Measurements from ENCODE around the gene UNC13A.

The UNC13A gene

GRCh38 chr19:17627921-17628320 lies 60.2 kb downstream of the UNC13A start:
- Histone ChIP-seq H3K36me3 (replicated peaks) (no peaks in the 10 kb centered on the region), H3K4me3 (ENCODE audit: low read depth, low read length) (no peak overlapping the region), H3K27me3 (replicated peaks) (no peaks in the 10 kb centered on the region), H3K27ac (no peak overlapping the region)
- TF ChIP-seq CTCF (IDR thresholded peaks at IDR 0.05; ENCODE audit: low read depth, low read length, missing control alignments), result no peak
- no peak for DNase-seq
- in situ Hi-C loops (cut with HindIII; ENCODE audit: low pct_ligation_motif_present, low sequenced_read_pairs), result no loop called here

- TF ChIP-seq CTCF (IDR thresholded peaks at IDR 0.05; ENCODE audit: low read depth, low read length, missing control alignments), result no peak
- in situ Hi-C loops (cut with HindIII; ENCODE audit: low pct_ligation_motif_present, low sequenced_read_pairs), result no loop called here
- H3K27me3 ChIP-seq (replicated peaks), result no peaks in the 10 kb centered on the region
- no peaks in the 10 kb centered on the region for H3K36me3 ChIP-seq (replicated peaks)
- no peak for DNase-seq
- H3K4me3 ChIP-seq (ENCODE audit: low read depth, low read length), result no peak overlapping the region
- H3K27ac ChIP-seq, result no peak overlapping the region
Observed at GRCh38 chr19:17627161-17627560, 61.0 kb downstream of the UNC13A start.

GRCh38 chr19:17626456-17627015 lies 61.6 kb downstream of the UNC13A start:
- Histone ChIP-seq H3K27ac (no peak overlapping the region), H3K4me3 (ENCODE audit: low read depth, low read length) (no peak overlapping the region), H3K36me3 (replicated peaks) (no peaks in the 10 kb centered on the region), H3K27me3 (replicated peaks) (no peaks in the 10 kb centered on the region)
- no peak for DNase-seq
- in situ Hi-C loops (cut with HindIII; ENCODE audit: low pct_ligation_motif_present, low sequenced_read_pairs), result no loop called here
- no peak for TF ChIP-seq CTCF (IDR thresholded peaks at IDR 0.05; ENCODE audit: low read depth, low read length, missing control alignments)

GRCh38 chr19:17625980-17626379 lies 62.2 kb downstream of the UNC13A start:
- H3K27me3 ChIP-seq (replicated peaks), result no peaks in the 10 kb centered on the region
- H3K36me3 ChIP-seq (replicated peaks), result no peaks in the 10 kb centered on the region
- in situ Hi-C loops (cut with HindIII; ENCODE audit: low pct_ligation_motif_present, low sequenced_read_pairs), result no loop called here
- no peak for TF ChIP-seq CTCF (IDR thresholded peaks at IDR 0.05; ENCODE audit: low read depth, low read length, missing control alignments)
- no peak overlapping the region for H3K27ac ChIP-seq
- no peak overlapping the region for H3K4me3 ChIP-seq (ENCODE audit: low read depth, low read length)
- DNase-seq, result no peak

GRCh38 chr19:17625043-17625442 lies 63.1 kb downstream of the UNC13A start:
- no peaks in the 10 kb centered on the region for H3K36me3 ChIP-seq (replicated peaks)
- in situ Hi-C loops (cut with HindIII; ENCODE audit: low pct_ligation_motif_present, low sequenced_read_pairs), result no loop called here
- no peaks in the 10 kb centered on the region for H3K27me3 ChIP-seq (replicated peaks)
- no peak for DNase-seq
- H3K27ac ChIP-seq, result no peak overlapping the region
- TF ChIP-seq CTCF (IDR thresholded peaks at IDR 0.05; ENCODE audit: low read depth, low read length, missing control alignments), result no peak
- no peak overlapping the region for H3K4me3 ChIP-seq (ENCODE audit: low read depth, low read length)

- Histone ChIP-seq H3K4me3 (ENCODE audit: low read depth, low read length) (no peak overlapping the region), H3K36me3 (replicated peaks) (no peaks in the 10 kb centered on the region), H3K27ac (no peak overlapping the region), H3K27me3 (replicated peaks) (no peaks in the 10 kb centered on the region)
- no peak for TF ChIP-seq CTCF (IDR thresholded peaks at IDR 0.05; ENCODE audit: low read depth, low read length, missing control alignments)
- in situ Hi-C loops (cut with HindIII; ENCODE audit: low pct_ligation_motif_present, low sequenced_read_pairs), result no loop called here
- no peak for DNase-seq
Observed at GRCh38 chr19:17624314-17624991, 63.7 kb downstream of the UNC13A start.
